Measurements from ENCODE around the gene CRABP2. TPM values are rescaled to one million over a fixed set of nuclear protein-coding genes. Genes with fewer than 3 reads are reported as not detected.

The CRABP2 gene
- 129 and 609 TPM in 2 replicates for total RNA-seq

GRCh38 chr1:156705321-156705917, at the start of gene CRABP2:
TSS of gene CRABP2 (minus strand) at chr1:156705583. CDS start at chr1:156705446, 137 bp downstream.

DNA sequence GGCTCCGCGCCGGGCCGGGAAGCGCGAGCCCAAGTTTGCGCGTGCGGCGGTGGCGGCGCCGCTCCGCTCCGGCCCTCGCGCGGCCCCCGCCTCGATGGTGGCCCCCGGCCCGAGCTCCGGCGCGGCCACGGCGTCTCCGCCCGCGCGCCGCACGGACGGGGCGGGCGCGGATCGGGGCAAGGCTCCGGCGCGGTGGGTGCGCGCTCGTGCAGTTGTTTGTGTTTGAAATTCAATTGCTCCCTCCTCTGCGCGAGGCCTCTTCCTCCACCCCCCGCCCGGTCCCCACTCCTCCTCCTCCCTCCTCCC, 46.0 kb upstream of the CRABP2 start, which contains the start of gene HDGF:
Gene HDGF (minus strand): TSS at position 225 of the 306 bp plus-strand sequence. CDS start 246 bp downstream, outside the sequence.

DNA sequence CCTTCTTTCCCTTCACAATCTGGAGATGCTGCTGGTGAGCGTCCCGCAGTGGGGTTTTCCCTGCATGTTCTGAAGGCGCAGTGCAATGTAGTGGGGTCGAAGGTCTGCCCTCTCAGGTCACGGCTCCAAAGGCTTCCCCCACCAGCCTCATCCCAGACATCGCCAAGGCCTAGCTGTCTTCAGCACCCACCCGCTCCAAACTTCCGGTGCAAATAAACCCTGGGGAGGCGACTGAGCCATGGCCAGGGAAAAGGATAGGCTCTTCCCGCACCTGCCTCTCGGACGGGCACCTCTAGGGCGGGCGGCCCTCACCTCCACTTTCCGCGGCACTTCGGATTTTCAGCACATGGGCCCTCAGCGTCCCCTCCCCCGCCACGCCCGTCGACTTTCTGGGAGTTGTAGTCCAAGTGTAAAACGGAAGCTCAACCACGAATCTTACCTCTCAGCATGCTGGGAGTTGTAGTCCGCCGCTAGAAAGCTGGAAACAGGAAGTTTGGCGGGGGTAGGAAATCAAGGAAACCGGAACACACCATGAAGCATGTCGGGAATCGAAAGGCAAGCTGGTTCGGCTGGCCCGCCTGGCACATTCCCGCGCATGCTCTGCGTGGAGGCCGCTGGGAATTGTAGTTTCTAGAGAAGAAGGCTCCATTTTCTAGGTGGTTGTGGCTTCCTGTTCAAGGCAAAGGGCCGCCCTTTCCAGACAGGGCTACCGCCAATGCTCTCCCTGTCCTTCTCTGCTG, 35.5 kb upstream of the CRABP2 start, which contains the start of gene MRPL24:
Gene MRPL24 (minus strand): TSS at position 348 of the 740 bp plus-strand sequence. CDS start 2,384 bp downstream, outside the sequence.

DNA sequence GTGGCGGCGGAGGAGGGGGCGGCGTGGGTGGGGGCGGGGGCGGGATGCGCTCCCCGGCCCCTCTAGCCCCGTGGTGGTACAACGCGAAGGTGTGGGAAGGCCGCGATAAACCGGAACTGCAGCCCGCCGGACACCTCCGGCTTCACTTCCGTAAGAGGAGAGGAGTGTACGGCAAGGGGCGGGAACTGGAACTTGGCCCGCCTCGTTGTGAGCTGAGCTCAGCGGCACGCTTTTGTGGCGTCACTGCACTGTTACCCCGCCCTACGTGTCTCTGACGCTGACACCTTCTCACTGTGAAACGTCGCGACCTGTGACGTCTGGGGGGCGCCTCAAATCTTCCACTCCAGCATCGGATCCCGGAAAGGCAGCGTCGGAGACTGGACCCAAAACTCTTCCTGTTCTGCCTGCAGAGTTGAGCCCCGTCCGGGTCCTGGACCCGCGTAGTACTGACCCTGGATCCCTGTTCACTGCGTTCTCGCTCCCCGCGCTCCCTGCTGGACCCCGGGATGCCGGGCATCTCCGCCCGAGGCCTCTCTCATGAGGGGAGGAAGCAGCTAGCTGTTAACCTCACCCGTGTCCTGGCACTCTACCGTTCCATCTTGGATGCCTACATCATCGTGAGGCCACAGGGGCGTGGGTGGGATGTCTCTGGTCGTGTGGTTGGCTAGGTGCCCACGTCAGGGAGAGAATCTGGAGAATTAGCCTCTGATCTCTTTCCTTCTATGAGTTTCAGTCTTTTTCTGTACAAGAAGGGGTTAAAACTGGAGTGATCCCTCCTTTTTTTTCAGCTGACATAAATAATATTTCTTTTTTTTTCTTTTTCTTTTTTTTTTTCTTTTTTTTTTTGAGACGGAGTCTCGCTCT, 23.4 kb upstream of the CRABP2 start, which contains the start of gene ISG20L2:
Gene ISG20L2 (minus strand): TSS at position 168 of the 864 bp plus-strand sequence. CDS start 1,114 bp downstream, outside the sequence.

DNA sequence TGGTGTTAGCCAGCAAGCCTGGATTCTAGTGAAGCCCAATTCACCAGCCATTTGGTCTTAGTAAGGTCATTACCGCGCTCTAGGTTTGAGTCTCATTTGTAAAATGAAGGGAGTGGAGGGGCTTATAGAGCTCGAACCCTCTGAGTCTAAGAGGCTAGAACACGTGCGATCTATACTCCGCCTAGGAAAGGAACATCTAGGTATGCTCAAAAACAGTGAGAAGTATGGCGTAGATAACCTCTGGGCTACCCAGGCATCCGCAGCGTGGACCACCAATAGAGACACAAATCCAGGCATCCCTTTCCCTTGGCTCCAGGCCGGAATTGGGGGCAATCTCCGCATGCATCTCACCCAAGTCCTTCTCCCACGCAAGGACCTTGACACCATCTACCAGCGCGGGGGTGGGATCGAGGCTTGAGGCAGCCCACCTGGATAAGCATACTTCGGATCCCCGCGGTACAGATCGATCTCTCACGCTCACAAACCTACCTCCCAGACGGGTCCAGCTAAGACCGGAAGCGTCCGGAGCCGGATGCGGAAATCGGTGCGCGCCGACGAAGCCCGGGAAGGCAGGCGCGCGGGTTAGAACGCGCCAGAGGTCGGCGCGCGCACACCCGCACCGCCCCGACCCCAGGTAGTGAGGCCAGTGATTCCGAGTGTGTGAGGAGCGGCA, 22.7 kb upstream of the CRABP2 start, which contains the start of gene METTL25B:
Gene METTL25B (plus strand): TSS at position 544 of the 673 bp plus-strand sequence. CDS start 636 bp downstream, outside the sequence.

GRCh38 chr1:156676820-156677615, 28.4 kb downstream of the CRABP2 start, which contains the start of gene NES:
TSS of gene NES (minus strand) at chr1:156677407. CDS start at chr1:156677264, 143 bp downstream.

Other genes starting within 250 kb of the CRABP2 start
- 15.3 and 20.8 TPM in 2 replicates for gene MEF2D, start 204.8 kb downstream of the CRABP2 start, total RNA-seq
- gene IQGAP3, start 133.0 kb downstream of the CRABP2 start, total RNA-seq = 4.3 and 18.7 TPM in 2 replicates
- not detected in 2 replicates for gene TTC24, start 125.9 kb downstream of the CRABP2 start, total RNA-seq
- 35.7 and 82.3 TPM in 2 replicates for gene NAXE, start 113.8 kb downstream of the CRABP2 start, total RNA-seq
- gene GPATCH4, start 104.1 kb downstream of the CRABP2 start, total RNA-seq = 5.9 and 18.8 TPM in 2 replicates
- gene HAPLN2, start 86.2 kb downstream of the CRABP2 start, total RNA-seq = not detected in 2 replicates
- gene BCAN, start 63.5 kb downstream of the CRABP2 start, total RNA-seq = under 0.01 TPM in 1 of 2 replicates, not detected in the other
- gene NES, start 28.2 kb downstream of the CRABP2 start, total RNA-seq = 0.65 and 2.7 TPM in 2 replicates
- gene METTL25B, start 22.9 kb upstream of the CRABP2 start, total RNA-seq = 14.5 and 20.4 TPM in 2 replicates
- 31.1 and 34.2 TPM in 2 replicates for gene ISG20L2, start 23.2 kb upstream of the CRABP2 start, total RNA-seq
- 11.8 and 26.8 TPM in 2 replicates for gene MRPL24, start 35.5 kb upstream of the CRABP2 start, total RNA-seq
- 148 and 194 TPM in 2 replicates for gene HDGF, start 46.1 kb upstream of the CRABP2 start, total RNA-seq
- 21.2 and 34.5 TPM in 2 replicates for gene PRCC, start 62.0 kb upstream of the CRABP2 start, total RNA-seq
- gene SH2D2A, start 111.3 kb upstream of the CRABP2 start, total RNA-seq = 1.2 TPM in 1 of 2 replicates, not detected in the other
- under 0.01 TPM in 1 of 2 replicates, not detected in the other for gene INSRR, start 153.5 kb upstream of the CRABP2 start, total RNA-seq
- gene NTRK1, start 155.3 kb upstream of the CRABP2 start, total RNA-seq = under 0.01 TPM in 1 of 2 replicates, not detected in the other
- gene PEAR1, start 188.1 kb upstream of the CRABP2 start, total RNA-seq = 1.6 and 3.3 TPM in 2 replicates
- under 0.01 TPM in 1 of 2 replicates, not detected in the other for gene LRRC71, start 215.0 kb upstream of the CRABP2 start, total RNA-seq

All from placental epithelial cell (primary cell).